Measurements from ENCODE around the gene VASN.
A peak's percentile ranks its signal among the peaks of the same experiment; 100 is the strongest.

DNA sequence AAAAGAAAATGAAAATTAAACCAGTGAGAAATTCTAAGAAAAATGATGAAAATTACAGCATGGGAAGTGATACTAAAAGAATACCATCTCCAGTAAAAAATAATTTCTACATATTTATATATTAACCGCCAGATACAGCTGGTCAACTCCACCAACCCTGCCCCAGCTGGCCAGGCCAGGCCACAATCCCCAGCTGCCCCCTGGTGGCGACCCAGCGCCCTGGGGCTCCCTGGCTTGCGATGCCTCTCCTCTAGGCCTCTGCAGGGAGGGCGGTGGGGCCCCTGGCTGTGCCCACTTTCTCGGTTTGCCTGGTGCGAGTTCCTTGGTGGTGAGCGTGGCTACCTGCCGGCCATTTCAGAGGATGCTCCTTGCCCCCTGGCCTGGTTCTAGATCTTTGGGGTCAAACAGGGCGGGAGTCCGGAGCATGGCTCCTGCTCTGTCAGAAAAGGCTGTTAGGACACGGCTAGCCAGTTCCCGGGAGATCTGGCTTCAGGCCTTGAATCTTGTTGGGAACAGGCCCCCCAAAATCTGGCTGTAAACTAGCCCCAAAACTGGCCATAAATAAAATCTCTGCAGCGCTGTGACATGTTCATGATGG, 41.3 kb upstream of the VASN start:
- TF ChIP-seq, protein P1, sequence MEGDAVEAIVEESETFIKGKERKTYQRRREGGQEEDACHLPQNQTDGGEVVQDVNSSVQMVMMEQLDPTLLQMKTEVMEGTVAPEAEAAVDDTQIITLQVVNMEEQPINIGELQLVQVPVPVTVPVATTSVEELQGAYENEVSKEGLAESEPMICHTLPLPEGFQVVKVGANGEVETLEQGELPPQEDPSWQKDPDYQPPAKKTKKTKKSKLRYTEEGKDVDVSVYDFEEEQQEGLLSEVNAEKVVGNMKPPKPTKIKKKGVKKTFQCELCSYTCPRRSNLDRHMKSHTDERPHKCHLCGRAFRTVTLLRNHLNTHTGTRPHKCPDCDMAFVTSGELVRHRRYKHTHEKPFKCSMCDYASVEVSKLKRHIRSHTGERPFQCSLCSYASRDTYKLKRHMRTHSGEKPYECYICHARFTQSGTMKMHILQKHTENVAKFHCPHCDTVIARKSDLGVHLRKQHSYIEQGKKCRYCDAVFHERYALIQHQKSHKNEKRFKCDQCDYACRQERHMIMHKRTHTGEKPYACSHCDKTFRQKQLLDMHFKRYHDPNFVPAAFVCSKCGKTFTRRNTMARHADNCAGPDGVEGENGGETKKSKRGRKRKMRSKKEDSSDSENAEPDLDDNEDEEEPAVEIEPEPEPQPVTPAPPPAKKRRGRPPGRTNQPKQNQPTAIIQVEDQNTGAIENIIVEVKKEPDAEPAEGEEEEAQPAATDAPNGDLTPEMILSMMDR (IDR thresholded peaks at IDR 0.05): peak; percentile 92 to 97 (median 95)
- no peak for TF ChIP-seq POLR2A (IDR thresholded peaks at IDR 0.05)

Data from body of pancreas (tissue), 4 donors.